HG03378 (cell line): ENCODE data around the gene DEPP1.

Experiments used
- ATAC-seq: cut with Tn5 transposase; IDR thresholded peaks from one replicate; pipeline ENCODE4 v1.9.1; 2021; ENCODE audit warnings: mild to moderate bottlenecking, moderate library complexity; ENCODE audit not compliant: unreplicated experiment

The DEPP1 gene

GRCh38 chr10:44968091-44968490 is 10.5 kb downstream of the DEPP1 start:
- no peak for ATAC-seq

DNA sequence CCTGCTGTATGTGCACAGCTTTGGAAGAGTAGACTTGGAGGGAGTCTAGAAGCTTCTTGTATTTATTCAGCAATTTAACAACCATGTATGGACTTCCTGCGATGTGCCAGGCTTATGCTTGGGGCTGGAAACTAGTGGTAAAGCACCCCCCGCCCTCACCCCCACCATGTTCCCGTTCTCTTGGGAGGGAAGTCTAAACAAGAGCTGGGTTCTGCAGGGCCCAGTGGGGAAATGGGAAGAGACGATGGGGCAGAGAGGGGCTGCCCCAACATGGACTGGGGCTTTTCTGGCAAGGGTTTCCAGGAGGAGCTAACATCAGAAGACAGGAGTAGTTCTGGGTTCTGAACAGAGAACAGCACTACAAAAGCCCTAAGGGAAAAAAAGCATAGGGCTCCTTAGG is 11.0 kb downstream of the DEPP1 start:
- no peak for ATAC-seq

DNA sequence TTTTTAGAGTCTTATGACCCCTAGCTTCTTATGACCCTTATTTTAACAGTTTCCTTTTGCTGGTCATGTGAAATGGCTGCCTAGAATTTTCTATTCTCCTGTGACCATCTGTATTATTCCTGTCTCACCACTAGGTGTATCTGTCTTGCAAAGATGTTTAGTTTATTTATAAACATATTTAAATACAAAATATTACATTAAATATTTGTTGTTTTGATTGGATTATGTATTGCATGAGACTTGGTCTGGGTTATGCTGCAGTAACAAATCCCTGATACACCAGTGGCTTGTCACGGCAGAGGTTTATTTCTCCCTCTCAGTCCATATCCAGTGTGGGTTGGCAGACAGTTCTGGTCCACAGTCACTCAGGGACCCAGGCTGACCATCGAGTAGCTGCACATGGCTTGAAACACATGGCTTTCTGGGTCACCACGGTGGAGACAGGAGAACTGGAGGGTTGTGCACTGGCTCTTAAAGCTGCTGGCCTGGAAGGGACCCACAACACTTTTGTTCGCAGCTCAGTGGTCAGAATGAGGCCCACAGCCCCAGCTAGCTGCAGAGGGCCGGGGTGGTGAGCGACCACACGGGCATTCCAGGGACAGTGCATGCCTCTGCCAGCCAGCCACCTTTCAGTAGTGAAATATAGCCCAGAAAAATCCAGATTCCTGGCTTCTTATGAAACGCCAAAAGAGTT is 11.6 kb downstream of the DEPP1 start:
- ATAC-seq = no peak

DNA sequence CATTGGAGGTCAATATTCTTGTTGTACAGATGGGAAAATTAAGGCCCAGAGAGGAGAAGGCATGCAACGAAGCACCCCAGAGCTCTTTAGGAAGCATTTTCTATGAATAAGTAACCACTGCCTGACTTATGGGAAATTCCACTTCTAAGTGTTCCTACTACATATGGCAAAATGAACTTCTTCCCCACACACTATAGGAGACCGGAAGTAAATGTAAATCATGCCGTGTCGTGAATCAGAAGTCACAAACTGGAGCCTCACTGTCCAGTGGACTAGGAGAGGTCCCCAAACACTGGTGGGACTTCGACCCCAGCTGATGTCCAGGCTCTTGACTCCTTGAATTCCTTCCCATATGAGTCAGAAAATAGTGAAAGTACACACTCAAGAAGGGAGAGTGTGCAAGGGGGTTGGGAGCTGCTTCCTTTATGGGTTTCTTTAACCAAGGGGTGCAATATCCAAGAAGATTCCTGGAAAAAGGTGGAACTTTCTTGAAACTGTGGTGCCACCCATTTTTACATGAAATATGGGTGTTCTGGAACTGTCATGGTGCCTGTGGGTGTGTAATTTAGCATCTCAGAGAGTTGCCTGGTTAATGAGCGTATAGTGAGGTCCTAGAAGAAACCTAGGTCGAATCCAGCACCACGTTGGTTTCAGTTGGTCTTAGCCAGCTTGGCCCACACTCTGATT is 12.3 kb downstream of the DEPP1 start:
- peak; percentile 39 for ATAC-seq

DNA sequence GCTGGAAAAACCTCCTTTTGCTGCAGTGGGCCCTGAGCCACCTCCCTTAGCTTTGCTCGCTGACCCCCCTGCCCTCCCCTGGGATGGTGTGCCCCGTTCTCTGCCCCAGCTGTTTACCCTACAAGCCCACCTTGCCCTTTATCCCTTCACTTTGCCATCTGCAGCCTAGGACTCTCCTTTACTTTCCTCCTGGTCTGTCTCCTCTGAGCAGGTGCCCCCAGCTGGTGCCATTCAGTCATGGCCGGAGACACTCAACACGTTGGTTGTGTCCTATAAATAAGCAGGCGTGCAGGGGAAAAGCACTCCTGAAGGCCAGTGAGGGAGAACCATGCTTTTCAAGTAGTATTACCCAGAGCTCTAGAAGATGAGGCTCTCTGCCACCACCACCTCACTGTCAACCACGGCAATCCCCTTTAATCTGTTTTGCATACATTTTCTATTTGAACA is 12.9 kb downstream of the DEPP1 start:
- ATAC-seq = peak; percentile 39

DNA sequence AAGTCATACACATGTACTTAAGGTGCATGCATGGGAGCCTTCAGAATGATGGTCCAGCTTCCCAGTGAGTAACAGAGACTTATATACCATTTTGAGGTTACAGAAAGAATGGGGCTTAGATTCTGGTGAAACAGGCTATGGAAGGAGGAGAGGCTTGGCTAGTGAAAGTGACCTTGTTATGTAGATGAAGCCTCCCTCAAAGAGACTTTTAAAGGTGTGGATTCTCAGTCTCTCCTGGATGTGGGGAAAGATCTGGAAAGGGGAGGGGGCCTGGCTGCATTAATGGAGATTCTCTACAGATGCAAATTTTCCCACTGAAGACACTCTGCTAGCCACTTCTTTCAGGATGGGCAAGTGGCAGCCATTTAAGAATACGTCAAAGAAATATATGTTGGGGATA is 13.5 kb downstream of the DEPP1 start:
- no peak for ATAC-seq

DNA sequence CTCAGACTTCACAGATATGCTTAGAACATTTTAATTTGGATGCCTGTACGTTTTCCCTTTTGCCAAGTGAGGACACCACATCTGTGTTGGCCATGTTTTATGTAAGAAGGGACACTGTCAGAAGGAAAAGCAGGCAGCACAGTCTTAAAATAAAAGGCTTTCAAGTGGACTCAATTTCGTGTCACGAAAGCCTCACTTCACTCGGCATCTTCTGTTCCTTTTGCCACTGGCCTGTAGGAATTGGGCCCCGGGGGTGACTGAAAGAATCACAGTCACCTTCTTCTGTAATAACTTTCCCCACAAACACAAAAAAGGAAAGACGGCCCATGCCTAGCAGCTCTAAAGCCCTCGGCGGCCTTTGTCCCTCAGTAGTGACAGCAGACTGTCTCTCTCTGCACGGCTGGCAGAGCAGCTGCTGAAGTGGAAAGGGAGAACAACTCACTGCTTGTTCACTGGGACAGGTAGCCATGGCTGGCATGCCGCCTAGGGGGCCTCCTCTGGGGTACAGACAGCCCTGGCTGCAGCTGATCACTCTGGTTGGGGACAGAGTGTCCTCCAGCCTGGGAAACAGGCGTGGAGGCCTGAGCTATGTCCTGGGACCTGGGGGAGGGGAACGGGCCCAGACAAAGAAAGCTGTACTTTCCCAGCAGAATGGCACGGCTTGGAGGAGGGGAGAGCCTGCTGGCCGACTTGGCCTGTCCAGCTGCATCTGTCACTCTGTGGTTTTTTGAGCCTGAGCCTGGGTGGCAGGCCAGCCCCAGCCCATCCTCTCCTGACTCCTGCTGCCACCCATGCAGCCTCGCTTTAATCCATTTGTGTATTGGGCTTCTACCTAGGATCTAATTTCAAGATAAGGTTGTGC is 14.6 kb downstream of the DEPP1 start:
- ATAC-seq = no peak

- no peak for ATAC-seq
These were observed 15.5 kb downstream of the DEPP1 start for GRCh38 chr10:44962870-44963738.

GRCh38 chr10:44961931-44962750 is 16.5 kb downstream of the DEPP1 start:
- ATAC-seq = no peak

DNA sequence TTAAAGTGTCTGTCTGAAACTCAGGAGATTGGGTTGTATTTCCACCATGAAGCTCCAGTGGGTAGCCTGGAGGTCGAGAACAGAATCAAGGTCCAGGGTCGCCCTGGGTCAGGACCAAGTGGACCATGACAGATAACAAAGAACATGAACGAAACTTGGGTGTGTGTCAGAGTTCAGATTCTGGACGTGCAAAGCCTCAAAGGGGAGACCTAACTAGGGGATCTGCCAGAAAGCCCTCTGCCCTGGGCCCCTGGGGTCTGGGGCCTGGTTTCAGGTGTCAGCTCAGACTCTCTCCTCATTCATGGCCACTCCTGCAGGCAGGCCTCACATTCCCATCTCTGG is 17.4 kb downstream of the DEPP1 start:
- ATAC-seq = no peak

GRCh38 chr10:44960482-44961229 is 18.0 kb downstream of the DEPP1 start:
- no peak for ATAC-seq

DNA sequence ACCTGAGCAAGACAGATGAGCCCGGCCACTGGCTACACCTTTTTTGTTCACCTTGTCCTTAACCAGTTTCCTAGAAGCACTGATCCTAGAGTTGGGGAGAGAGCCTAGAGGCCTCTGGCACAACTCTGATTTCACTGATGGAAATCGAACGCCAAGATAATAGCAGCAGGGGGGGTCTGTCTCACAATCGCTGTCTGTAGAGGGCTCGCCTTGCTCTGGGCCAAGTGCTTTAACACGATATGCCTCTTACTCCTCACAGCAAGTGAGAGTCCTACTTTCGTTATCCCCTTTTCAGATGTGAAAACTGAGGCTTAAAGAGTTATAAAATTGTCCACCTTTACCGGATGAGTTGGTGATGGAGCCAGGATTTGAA is 18.5 kb downstream of the DEPP1 start:
- ATAC-seq = no peak

- ATAC-seq = peak; percentile 75
These were observed 19.1 kb downstream of the DEPP1 start, which contains the start of gene RASSF4 for GRCh38 chr10:44959247-44960087. RASSF4 (plus strand) TSS chr10:44959802; CDS start chr10:44970203, 10,401 bp downstream.

DNA sequence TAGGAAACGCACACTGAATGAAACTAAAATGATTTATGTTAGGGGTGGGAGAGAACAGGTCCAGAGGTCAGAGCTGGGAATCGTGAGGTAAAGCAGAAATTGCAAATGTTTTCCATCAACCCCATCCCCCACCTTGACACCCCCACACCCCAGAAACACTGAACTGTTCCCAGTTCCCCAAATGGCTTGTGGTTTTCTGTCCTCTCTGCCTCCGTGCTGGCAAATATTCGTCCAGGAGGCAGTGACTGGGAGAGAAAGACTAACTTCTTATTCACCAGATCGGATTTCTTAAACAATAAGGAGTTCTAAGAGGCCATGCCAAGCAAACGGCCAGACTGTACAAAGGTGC is 19.7 kb downstream of the DEPP1 start:
- ATAC-seq = no peak

DNA sequence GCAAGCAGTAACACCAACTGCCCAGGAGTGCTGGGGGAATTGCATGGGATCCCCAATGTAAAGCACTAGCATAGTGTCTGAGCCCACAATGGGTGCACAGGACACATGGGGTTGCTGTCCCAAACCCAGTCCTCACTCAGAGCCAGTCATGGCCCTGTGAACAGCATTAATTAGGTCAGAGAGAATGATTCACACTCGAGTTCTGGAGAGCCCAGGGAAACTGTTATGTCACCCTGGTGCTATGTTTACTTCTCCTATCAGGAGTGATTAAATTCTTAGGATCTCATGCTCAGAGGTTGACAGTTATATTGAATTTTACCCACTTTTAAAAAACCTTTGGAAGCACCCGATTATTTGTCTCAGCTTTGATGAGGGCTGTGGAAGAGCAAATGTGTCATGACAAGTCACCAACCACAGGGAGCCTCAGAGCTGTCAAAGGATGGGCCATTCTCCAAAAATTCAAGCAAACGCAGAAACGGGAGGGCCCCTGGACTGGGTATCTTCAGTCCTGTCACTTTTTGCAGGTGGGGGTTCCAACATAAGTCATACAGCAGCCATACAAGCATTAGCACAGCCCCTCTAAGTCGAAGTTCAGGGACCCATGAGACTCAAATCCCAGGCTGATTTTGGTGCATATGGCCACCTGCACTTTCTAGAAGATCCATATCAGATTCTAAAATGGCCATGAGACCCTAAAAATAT is 20.3 kb downstream of the DEPP1 start:
- ATAC-seq = no peak

- ATAC-seq = no peak
These were observed 21.6 kb downstream of the DEPP1 start for GRCh38 chr10:44956717-44957706.

DNA sequence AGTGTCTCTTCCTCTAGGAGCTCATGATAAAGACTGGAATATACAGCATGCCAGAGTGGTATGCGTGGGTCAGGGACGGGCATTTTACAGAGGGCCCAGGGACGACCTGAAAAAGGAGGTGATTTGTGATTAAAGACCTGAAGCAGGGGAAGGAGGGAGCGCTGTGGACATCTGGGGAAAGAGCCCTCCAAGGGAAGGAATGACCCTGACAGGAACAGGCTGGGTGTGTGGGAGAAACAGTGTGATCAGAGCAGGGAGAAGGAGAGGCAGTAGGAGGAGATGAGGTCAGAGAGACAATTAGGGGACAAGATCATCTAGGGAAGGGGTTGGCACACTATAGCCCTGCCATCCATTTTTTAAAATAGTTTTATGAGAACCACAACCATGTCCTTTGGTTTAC is 22.4 kb downstream of the DEPP1 start:
- no peak for ATAC-seq
